Measurements from ENCODE around the gene CFAP97D1.

Gene CFAP97D1

DNA sequence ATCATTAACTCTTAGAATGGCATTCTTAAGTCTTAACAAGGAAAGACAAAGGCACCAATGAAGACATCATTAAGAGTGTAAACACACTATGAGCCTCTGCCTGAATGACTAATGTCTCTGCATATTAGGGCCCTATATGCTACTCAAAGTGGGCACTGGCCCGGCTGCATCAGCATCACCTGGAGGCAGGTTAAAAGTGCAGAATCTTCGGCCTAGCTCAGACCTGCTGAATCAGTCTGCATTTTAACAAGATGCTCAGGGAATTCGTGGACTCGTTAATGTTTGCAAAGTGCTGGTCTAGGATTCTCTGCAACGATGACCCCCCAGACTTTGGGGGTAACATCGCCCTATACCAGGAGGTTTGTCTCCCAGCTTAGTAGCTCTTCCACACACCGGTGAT is 46.0 kb downstream of the CFAP97D1 start:
- Histone ChIP-seq H3K9me3 (ENCODE audit: control insufficient read depth, insufficient read depth, low read depth, low read length) (no peaks in the 10 kb centered on the region), H3K4me1 (ENCODE audit: control insufficient read depth, insufficient read depth, low read length) (no peaks in the 10 kb centered on the region), H3K4me3 (ENCODE audit: low read depth, low read length) (no peak overlapping the region), H3K36me3 (ENCODE audit: control insufficient read depth in 2 of 2, insufficient read depth in 1 of 2, low read length in 2 of 2) (peaks cover 18 to 88% of the 10 kb centered on the region in 2 experiments), H3K27ac (ENCODE audit: extremely low read depth, low read depth, low read length) (no peak overlapping the region)
- ChIA-PET CTCF (interaction anchor here (0.5 to 1.2 kb wide), 8 partner anchors 9 to 271 kb away, joined by 3 to 6 read pairs (median 3); partner anchors contain the start of gene CD300LG), POLR2A (interaction anchor here (0.7 to 1.0 kb wide), 2 partner anchors 8 to 177 kb away, joined by 4 read pairs; no protein-coding TSS in a partner anchor)
- TF ChIP-seq GLI2 (tag by site-specific recombination; IDR thresholded peaks at IDR 0.05; ENCODE audit: borderline replicate concordance, low read depth) (no peak), ZNF48 (tag by site-specific recombination; IDR thresholded peaks at IDR 0.05) (no peak), ZNF133 (tag by site-specific recombination; IDR thresholded peaks at IDR 0.05) (no peak), ZNF23 (tag by site-specific recombination; IDR thresholded peaks at IDR 0.05; ENCODE audit: borderline replicate concordance) (no peak), ZNF792 (tag by site-specific recombination; IDR thresholded peaks at IDR 0.05) (no peak), ZNF555 (tag by site-specific recombination; conservative IDR thresholded peaks at IDR 0.05) (no peak), ZNF274 (IDR thresholded peaks at IDR 0.05; ENCODE audit: low read length) (no peak), ZNF274 (tag by site-specific recombination; IDR thresholded peaks at IDR 0.05; ENCODE audit: borderline replicate concordance) (no peak), ZNF19 (tag by site-specific recombination; IDR thresholded peaks at IDR 0.05; ENCODE audit: low read depth) (no peak), ZNF518A (tag by site-specific recombination; conservative IDR thresholded peaks at IDR 0.05; ENCODE audit: low read depth) (no peak), ZNF155 (tag by site-specific recombination; IDR thresholded peaks at IDR 0.05) (no peak), ZNF664 (tag by site-specific recombination; IDR thresholded peaks at IDR 0.05) (no peak), ZNF16 (tag by site-specific recombination; IDR thresholded peaks at IDR 0.05; ENCODE audit: low read depth) (no peak), ZFP37 (tag by site-specific recombination; IDR thresholded peaks at IDR 0.05) (no peak), SP2 (tag by site-specific recombination; IDR thresholded peaks at IDR 0.05) (no peak), KLF16 (tag by site-specific recombination; IDR thresholded peaks at IDR 0.05) (no peak), GLIS2 (tag by site-specific recombination; IDR thresholded peaks at IDR 0.05) (no peak)
- TF ChIP-seq, protein P1, sequence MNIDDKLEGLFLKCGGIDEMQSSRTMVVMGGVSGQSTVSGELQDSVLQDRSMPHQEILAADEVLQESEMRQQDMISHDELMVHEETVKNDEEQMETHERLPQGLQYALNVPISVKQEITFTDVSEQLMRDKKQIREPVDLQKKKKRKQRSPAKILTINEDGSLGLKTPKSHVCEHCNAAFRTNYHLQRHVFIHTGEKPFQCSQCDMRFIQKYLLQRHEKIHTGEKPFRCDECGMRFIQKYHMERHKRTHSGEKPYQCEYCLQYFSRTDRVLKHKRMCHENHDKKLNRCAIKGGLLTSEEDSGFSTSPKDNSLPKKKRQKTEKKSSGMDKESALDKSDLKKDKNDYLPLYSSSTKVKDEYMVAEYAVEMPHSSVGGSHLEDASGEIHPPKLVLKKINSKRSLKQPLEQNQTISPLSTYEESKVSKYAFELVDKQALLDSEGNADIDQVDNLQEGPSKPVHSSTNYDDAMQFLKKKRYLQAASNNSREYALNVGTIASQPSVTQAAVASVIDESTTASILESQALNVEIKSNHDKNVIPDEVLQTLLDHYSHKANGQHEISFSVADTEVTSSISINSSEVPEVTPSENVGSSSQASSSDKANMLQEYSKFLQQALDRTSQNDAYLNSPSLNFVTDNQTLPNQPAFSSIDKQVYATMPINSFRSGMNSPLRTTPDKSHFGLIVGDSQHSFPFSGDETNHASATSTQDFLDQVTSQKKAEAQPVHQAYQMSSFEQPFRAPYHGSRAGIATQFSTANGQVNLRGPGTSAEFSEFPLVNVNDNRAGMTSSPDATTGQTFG (tag by site-specific recombination; IDR thresholded peaks at IDR 0.05; ENCODE audit: borderline replicate concordance): no peak

GRCh38 chr17:43827596-43827995 is 47.4 kb downstream of the CFAP97D1 start:
- ChIA-PET CTCF (interaction anchor here (0.6 to 1.0 kb wide), 2 partner anchors 18 to 20 kb away, joined by 3 read pairs; partner anchors contain the start of gene CD300LG), POLR2A (no interaction called here)
- H3K36me3 ChIP-seq (ENCODE audit: control insufficient read depth in 2 of 2, insufficient read depth in 1 of 2, low read length in 2 of 2): peaks cover 18 to 82% of the 10 kb centered on the region in 2 experiments
- TF ChIP-seq, protein P1 (tag by site-specific recombination; IDR thresholded peaks at IDR 0.05; ENCODE audit: borderline replicate concordance): no peak
- no peak for TF ChIP-seq ZNF184 (tag by site-specific recombination; IDR thresholded peaks at IDR 0.05)
- H3K4me3 ChIP-seq (ENCODE audit: low read depth, low read length): no peak overlapping the region
- H3K27ac ChIP-seq (ENCODE audit: extremely low read depth, low read depth, low read length): no peak overlapping the region
- H3K9me3 ChIP-seq (ENCODE audit: control insufficient read depth, insufficient read depth, low read depth, low read length): no peaks in the 10 kb centered on the region
- no peaks in the 10 kb centered on the region for H3K4me1 ChIP-seq (ENCODE audit: control insufficient read depth, insufficient read depth, low read length)

All from HEK293 (cell line).